Mesenteric fat pad (tissue), 1 donor: ENCODE data around the gene RGMB. TPM values are rescaled to one million over a fixed set of nuclear protein-coding genes. Genes with fewer than 3 reads are reported as not detected.
"Not testable (repeated sequence)": the region's sequence is repeated elsewhere in the genome, so short reads cannot be mapped to it uniquely, and the experiment has no call there.

Source experiments
- DNase-seq: peaks from one replicate; pipeline ENCODE4 v3.0.0-alpha.2; 2020; ENCODE audit warnings: low spot score
- long read RNA-seq: library from polyadenylated mRNA; unstranded; transcript quantifications from one replicate; pipeline ENCODE4 v2.0.0, GENCODE V29; 2020
- total RNA-seq: library from RNA; stranded (reverse); fragmentation: NEBNext Ultra II Directional; extraction: Animal tissue kit (Norgen Biotek cat#: 25700); gene quantifications from one replicate; pipeline ENCODE4 v1.2.1, GENCODE V29; 2021
- donor health status: DM: yes; HTN: yes; CAD: no.

Gene RGMB
- 11.3 TPM for total RNA-seq
- long read RNA-seq, partial matches to known transcripts = 2 of 10 reads
- long read RNA-seq, other reads (novel, unspliced or antisense) = 6 of 10 reads

- peak; percentile 98 for DNase-seq
Measured at GRCh38 chr5:98773464-98774191, at the start of gene RGMB. Gene RGMB, plus strand, starts transcription at chr5:98773663. Its CDS starts 408 bp downstream, at chr5:98774071.

- DNase-seq = no peak
Measured at GRCh38 chr5:98726258-98726657, 47.2 kb upstream of the RGMB start.

GRCh38 chr5:98727686-98728085 lies 45.8 kb upstream of the RGMB start:
- no peak for DNase-seq

GRCh38 chr5:98734646-98735045 lies 38.8 kb upstream of the RGMB start:
- DNase-seq = no peak

GRCh38 chr5:98735806-98736507 lies 37.5 kb upstream of the RGMB start:
- no peak for DNase-seq

GRCh38 chr5:98736753-98737152 lies 36.7 kb upstream of the RGMB start:
- DNase-seq = no peak

- DNase-seq = not testable (repeated sequence)
Measured at GRCh38 chr5:98737441-98737840, 36.0 kb upstream of the RGMB start.

- not testable (repeated sequence) for DNase-seq
Measured at GRCh38 chr5:98738481-98739149, 34.8 kb upstream of the RGMB start.

GRCh38 chr5:98741926-98742325 lies 31.5 kb upstream of the RGMB start:
- no peak for DNase-seq

- DNase-seq = no peak
Measured at GRCh38 chr5:98742396-98743073, 30.9 kb upstream of the RGMB start.

- DNase-seq = not testable (repeated sequence)
Measured at GRCh38 chr5:98748259-98748658, 25.2 kb upstream of the RGMB start.

GRCh38 chr5:98749046-98749445 lies 24.4 kb upstream of the RGMB start:
- no peak for DNase-seq

GRCh38 chr5:98750693-98751092 lies 22.8 kb upstream of the RGMB start:
- no peak for DNase-seq

GRCh38 chr5:98752331-98752730 lies 21.1 kb upstream of the RGMB start:
- not testable (repeated sequence) for DNase-seq

GRCh38 chr5:98752801-98753200 lies 20.7 kb upstream of the RGMB start:
- DNase-seq = not testable (repeated sequence)

GRCh38 chr5:98753507-98753906 lies 20.0 kb upstream of the RGMB start:
- no peak for DNase-seq

- DNase-seq = no peak
Measured at GRCh38 chr5:98755406-98755805, 18.1 kb upstream of the RGMB start.

- no peak for DNase-seq
Measured at GRCh38 chr5:98757978-98758377, 15.5 kb upstream of the RGMB start.

GRCh38 chr5:98763001-98763630 lies 10.3 kb upstream of the RGMB start:
- DNase-seq = no peak

- DNase-seq = no peak
Measured at GRCh38 chr5:98765815-98766214, 7.6 kb upstream of the RGMB start.

GRCh38 chr5:98767581-98767980 lies 5.9 kb upstream of the RGMB start:
- DNase-seq = no peak
